Measurements from ENCODE around the gene ZPLD1.

- no peak for TF ChIP-seq POLR2A (IDR thresholded peaks at IDR 0.05; ENCODE audit: low read depth, low read length)
- TF ChIP-seq POU2F2 (IDR thresholded peaks at IDR 0.05; ENCODE audit: low read depth, low read length), result no peak
- no peak for TF ChIP-seq POLR2AphosphoS5 (IDR thresholded peaks at IDR 0.05; ENCODE audit: low read depth, low read length)
Measured at GRCh38 chr3:102398176-102398575, 36.6 kb upstream of the ZPLD1 start.
